ENCODE data around the gene PDE4D. TPM values are rescaled to one million over a fixed set of nuclear protein-coding genes. Genes with fewer than 3 reads are reported as not detected.

The PDE4D gene
- total RNA-seq, 4 donors from 2014 or later = 35.0 to 121 (median 63.4) TPM

GRCh38 chr5:59562756-59563389 lies 330.7 kb downstream of the PDE4D start:
- H3K9me3 ChIP-seq = no peaks in the 10 kb centered on the region
- no peak overlapping the region for H3K27ac ChIP-seq
- no peak for ATAC-seq
- H3K27me3 ChIP-seq = no peaks in the 10 kb centered on the region
- H3K36me3 ChIP-seq = no peaks in the 10 kb centered on the region
- no peaks in the 10 kb centered on the region for H3K4me1 ChIP-seq
- TF ChIP-seq POLR2A (IDR thresholded peaks at IDR 0.05) = no peak
- no peak for TF ChIP-seq CTCF (IDR thresholded peaks at IDR 0.05)
- no peak for TF ChIP-seq POLR2AphosphoS5 (IDR thresholded peaks at IDR 0.05)
- TF ChIP-seq EP300 (IDR thresholded peaks at IDR 0.05) = no peak
- no peak overlapping the region for H3K4me3 ChIP-seq
- WGBS, 2 donors (ENCODE audit: low coverage in 1 of 2) = 32 to 48% methylated on average over 3 of the region's 3 CpGs

- 90 to 100% methylated on average over 1 of the region's 2 CpGs for WGBS, 2 donors (ENCODE audit: low coverage in 1 of 2)
Observed at GRCh38 chr5:59560553-59560952, 333.0 kb downstream of the PDE4D start.

GRCh38 chr5:59559847-59560246 lies 333.7 kb downstream of the PDE4D start:
- Histone ChIP-seq H3K4me3 (no peak overlapping the region), H3K9me3 (no peaks in the 10 kb centered on the region), H3K27me3 (no peaks in the 10 kb centered on the region), H3K36me3 (no peaks in the 10 kb centered on the region), H3K4me1 (no peaks in the 10 kb centered on the region), H3K27ac (no peak overlapping the region)
- ATAC-seq = no peak
- TF ChIP-seq POLR2AphosphoS5 (IDR thresholded peaks at IDR 0.05) (no peak), EP300 (IDR thresholded peaks at IDR 0.05) (no peak), POLR2A (IDR thresholded peaks at IDR 0.05) (no peak), CTCF (IDR thresholded peaks at IDR 0.05) (no peak)
- WGBS, 2 donors (ENCODE audit: low coverage in 1 of 2) = 89 to 91% methylated on average over 4 of the region's 4 CpGs

More at GRCh38 chr5:59560553-59560952, 333.0 kb downstream of the PDE4D start:
- ATAC-seq = no peak
- Histone ChIP-seq H3K27ac (no peak overlapping the region), H3K27me3 (no peaks in the 10 kb centered on the region), H3K9me3 (no peaks in the 10 kb centered on the region), H3K4me1 (no peaks in the 10 kb centered on the region), H3K36me3 (no peaks in the 10 kb centered on the region), H3K4me3 (no peak overlapping the region)
- TF ChIP-seq POLR2AphosphoS5 (IDR thresholded peaks at IDR 0.05) (no peak), POLR2A (IDR thresholded peaks at IDR 0.05) (no peak), EP300 (IDR thresholded peaks at IDR 0.05) (no peak), CTCF (IDR thresholded peaks at IDR 0.05) (no peak)

- no peak overlapping the region for H3K27ac ChIP-seq
- whole genome bisulfite sequencing, 2 donors (ENCODE audit: low coverage in 1 of 2) = 61 to 92% methylated on average over 3 of the region's 3 CpGs
- ATAC-seq = no peak
- TF ChIP-seq CTCF (IDR thresholded peaks at IDR 0.05) (no peak), POLR2A (IDR thresholded peaks at IDR 0.05) (no peak), POLR2AphosphoS5 (IDR thresholded peaks at IDR 0.05) (no peak), EP300 (IDR thresholded peaks at IDR 0.05) (no peak)
- H3K4me3 ChIP-seq = no peak overlapping the region
- no peaks in the 10 kb centered on the region for H3K4me1 ChIP-seq
- no peaks in the 10 kb centered on the region for H3K9me3 ChIP-seq
- H3K27me3 ChIP-seq = no peaks in the 10 kb centered on the region
- H3K36me3 ChIP-seq = no peaks in the 10 kb centered on the region
Observed at GRCh38 chr5:59559323-59559722, 334.2 kb downstream of the PDE4D start.

- no peak for TF ChIP-seq EP300 (IDR thresholded peaks at IDR 0.05)
- no peak for TF ChIP-seq POLR2AphosphoS5 (IDR thresholded peaks at IDR 0.05)
- TF ChIP-seq CTCF (IDR thresholded peaks at IDR 0.05) = no peak
- no peak for TF ChIP-seq POLR2A (IDR thresholded peaks at IDR 0.05)
- Histone ChIP-seq H3K9me3 (no peaks in the 10 kb centered on the region), H3K36me3 (no peaks in the 10 kb centered on the region), H3K4me3 (no peak overlapping the region), H3K27me3 (no peaks in the 10 kb centered on the region), H3K4me1 (no peaks in the 10 kb centered on the region), H3K27ac (no peak overlapping the region)
- ATAC-seq = no peak
- 100% methylated on average over 1 of the region's 1 CpG for WGBS, 2 donors (ENCODE audit: low coverage in 1 of 2)
Observed at GRCh38 chr5:59558501-59558900, 335.0 kb downstream of the PDE4D start.
